Measurements from ENCODE around the gene FAM227A. TPM values are rescaled to one million over a fixed set of nuclear protein-coding genes. Genes with fewer than 3 reads are reported as not detected.
A peak's percentile ranks its signal among the peaks of the same experiment; 100 is the strongest.
"Not testable (repeated sequence)": the region's sequence is repeated elsewhere in the genome, so short reads cannot be mapped to it uniquely, and the experiment has no call there.

FAM227A gene
- total RNA-seq, 1 donor from 2014 or later = 1.0 TPM

GRCh38 chr22:38655519-38656255 is 505 bp downstream of the FAM227A start:
- TF ChIP-seq CTCF (IDR thresholded peaks at IDR 0.05; ENCODE audit: borderline replicate concordance) = no peak
- DNase-seq = no peak
- intact Hi-C loops (cut with micrococcal nuclease) = no loop called here

GRCh38 chr22:38653741-38654140 is 2.5 kb downstream of the FAM227A start:
- Histone ChIP-seq H3K4me1 (peaks cover 33% of the 10 kb centered on the region), H3K27me3 (ENCODE audit: low read depth) (no peaks in the 10 kb centered on the region), H3K4me3 (no peak overlapping the region), H3K27ac (replicated peaks) (no peak overlapping the region), H3K36me3 (no peaks in the 10 kb centered on the region), H3K9me3 (replicated peaks) (no peaks in the 10 kb centered on the region)
- TF ChIP-seq CTCF (IDR thresholded peaks at IDR 0.05; ENCODE audit: borderline replicate concordance) = no peak
- DNase-seq = no peak
- intact Hi-C loops (cut with micrococcal nuclease) = no loop called here

More at GRCh38 chr22:38655519-38656255, 505 bp downstream of the FAM227A start:
- Histone ChIP-seq H3K9me3 (replicated peaks) (no peaks in the 10 kb centered on the region), H3K36me3 (no peaks in the 10 kb centered on the region), H3K4me1 (peaks cover 33% of the 10 kb centered on the region), H3K4me3 (peak overlapping the region; percentile 99), H3K27me3 (ENCODE audit: low read depth) (no peaks in the 10 kb centered on the region), H3K27ac (replicated peaks) (peak overlapping the region; percentile 96)

- no peaks in the 10 kb centered on the region for H3K9me3 ChIP-seq (replicated peaks)
- no peak overlapping the region for H3K4me3 ChIP-seq
- H3K36me3 ChIP-seq = no peaks in the 10 kb centered on the region
- intact Hi-C loops (cut with micrococcal nuclease) = no loop called here
- TF ChIP-seq CTCF (IDR thresholded peaks at IDR 0.05; ENCODE audit: borderline replicate concordance) = no peak
- H3K27ac ChIP-seq (replicated peaks) = no peak overlapping the region
- no peaks in the 10 kb centered on the region for H3K27me3 ChIP-seq (ENCODE audit: low read depth)
- peaks cover 25% of the 10 kb centered on the region for H3K4me1 ChIP-seq
- DNase-seq = no peak
Measured at GRCh38 chr22:38652859-38653258, 3.3 kb downstream of the FAM227A start.

GRCh38 chr22:38649841-38650522 is 6.2 kb downstream of the FAM227A start:
- DNase-seq = no peak
- H3K36me3 ChIP-seq = no peaks in the 10 kb centered on the region
- H3K9me3 ChIP-seq (replicated peaks) = no peaks in the 10 kb centered on the region
- H3K4me3 ChIP-seq = no peak overlapping the region
- intact Hi-C loops (cut with micrococcal nuclease) = no loop called here
- H3K27me3 ChIP-seq (ENCODE audit: low read depth) = no peaks in the 10 kb centered on the region
- H3K27ac ChIP-seq (replicated peaks) = no peak overlapping the region
- no peak for TF ChIP-seq CTCF (IDR thresholded peaks at IDR 0.05; ENCODE audit: borderline replicate concordance)
- no peaks in the 10 kb centered on the region for H3K4me1 ChIP-seq

- intact Hi-C loops (cut with micrococcal nuclease) = no loop called here
- no peak for DNase-seq
- no peak overlapping the region for H3K4me3 ChIP-seq
- no peaks in the 10 kb centered on the region for H3K27me3 ChIP-seq (ENCODE audit: low read depth)
- H3K9me3 ChIP-seq (replicated peaks) = no peaks in the 10 kb centered on the region
- no peak for TF ChIP-seq CTCF (IDR thresholded peaks at IDR 0.05; ENCODE audit: borderline replicate concordance)
- no peaks in the 10 kb centered on the region for H3K36me3 ChIP-seq
- H3K27ac ChIP-seq (replicated peaks) = no peak overlapping the region
- H3K4me1 ChIP-seq = no peaks in the 10 kb centered on the region
Measured at GRCh38 chr22:38645430-38645829, 10.8 kb downstream of the FAM227A start.

GRCh38 chr22:38644245-38644644 is 11.9 kb downstream of the FAM227A start:
- intact Hi-C loops (cut with micrococcal nuclease); H3K9me3 ChIP-seq (replicated peaks); H3K27me3 ChIP-seq (ENCODE audit: low read depth); H3K4me3 ChIP-seq; H3K4me1 ChIP-seq; H3K36me3 ChIP-seq; DNase-seq; H3K27ac ChIP-seq (replicated peaks): not testable (repeated sequence)

Data from left ventricle myocardium inferior (tissue), 1 donor.